ENCODE results near the gene MSN.

GRCh38 chrX:65697915-65698796 is 30.7 kb downstream of the MSN start:
- no peak for TF ChIP-seq EZH2 (IDR thresholded peaks at IDR 0.05)
- no peak for TF ChIP-seq POLR2AphosphoS5 (IDR thresholded peaks at IDR 0.05; ENCODE audit: borderline replicate concordance, low read depth, low read length)
- TF ChIP-seq FOXP2 (optimal IDR thresholded peaks at IDR 0.05; ENCODE audit: control extremely low read depth, extremely low read length, insufficient read depth) = no peak
